ENCODE measurements around the gene CACNA1C.

- TF ChIP-seq, protein P1, sequence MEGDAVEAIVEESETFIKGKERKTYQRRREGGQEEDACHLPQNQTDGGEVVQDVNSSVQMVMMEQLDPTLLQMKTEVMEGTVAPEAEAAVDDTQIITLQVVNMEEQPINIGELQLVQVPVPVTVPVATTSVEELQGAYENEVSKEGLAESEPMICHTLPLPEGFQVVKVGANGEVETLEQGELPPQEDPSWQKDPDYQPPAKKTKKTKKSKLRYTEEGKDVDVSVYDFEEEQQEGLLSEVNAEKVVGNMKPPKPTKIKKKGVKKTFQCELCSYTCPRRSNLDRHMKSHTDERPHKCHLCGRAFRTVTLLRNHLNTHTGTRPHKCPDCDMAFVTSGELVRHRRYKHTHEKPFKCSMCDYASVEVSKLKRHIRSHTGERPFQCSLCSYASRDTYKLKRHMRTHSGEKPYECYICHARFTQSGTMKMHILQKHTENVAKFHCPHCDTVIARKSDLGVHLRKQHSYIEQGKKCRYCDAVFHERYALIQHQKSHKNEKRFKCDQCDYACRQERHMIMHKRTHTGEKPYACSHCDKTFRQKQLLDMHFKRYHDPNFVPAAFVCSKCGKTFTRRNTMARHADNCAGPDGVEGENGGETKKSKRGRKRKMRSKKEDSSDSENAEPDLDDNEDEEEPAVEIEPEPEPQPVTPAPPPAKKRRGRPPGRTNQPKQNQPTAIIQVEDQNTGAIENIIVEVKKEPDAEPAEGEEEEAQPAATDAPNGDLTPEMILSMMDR (conservative IDR thresholded peaks at IDR 0.05 in 1 of 2, IDR thresholded peaks at IDR 0.05 in 1 of 2; ENCODE audit: low read depth in 1 of 2, low read length in 2 of 2), result peak; percentile 63 to 90
- TF ChIP-seq EZH2 (IDR thresholded peaks at IDR 0.05; ENCODE audit: low read length, missing control alignments), result no peak
These were observed 4.4 kb downstream of the CACNA1C start for GRCh38 chr12:2057041-2057794.
